ENCODE results near the gene SIM2.

DNA sequence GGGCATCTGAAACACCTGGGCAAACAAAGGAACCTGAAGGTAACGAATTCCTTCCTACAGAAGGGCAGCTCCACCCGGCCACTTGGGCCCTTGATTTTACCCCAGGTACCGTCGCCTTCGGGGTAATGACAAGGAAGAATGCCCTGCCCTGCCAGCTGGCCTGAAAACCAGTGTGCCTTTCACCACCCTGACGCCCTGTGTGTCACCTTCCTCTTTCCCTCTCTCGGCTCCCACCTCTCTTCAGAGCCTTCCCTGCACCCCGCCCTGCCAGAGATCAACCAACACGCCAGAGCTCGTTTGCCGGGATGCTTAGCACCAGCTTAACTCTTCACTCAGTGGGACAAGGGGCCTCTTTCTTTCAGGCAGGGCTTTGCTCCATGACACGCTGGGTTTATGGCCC is 86.0 kb downstream of the SIM2 start:
- TF ChIP-seq CTCF (IDR thresholded peaks at IDR 0.05; ENCODE audit: poor library complexity, severe bottlenecking) (no peak), POLR2AphosphoS5 (IDR thresholded peaks at IDR 0.05) (no peak), SMC3 (conservative IDR thresholded peaks at IDR 0.05; ENCODE audit: poor library complexity) (no peak), EZH2 (IDR thresholded peaks at IDR 0.05; ENCODE audit: borderline replicate concordance, insufficient read depth, low read length, poor library complexity, severe bottlenecking) (no peak), RAD21 (conservative IDR thresholded peaks at IDR 0.05) (no peak), EP300 (conservative IDR thresholded peaks at IDR 0.05; ENCODE audit: poor library complexity, severe bottlenecking) (no peak), REST (IDR thresholded peaks at IDR 0.05; ENCODE audit: borderline replicate concordance) (no peak), MXI1 (conservative IDR thresholded peaks at IDR 0.05; ENCODE audit: poor library complexity, severe bottlenecking) (no peak), TAF1 (IDR thresholded peaks at IDR 0.05; ENCODE audit: low read depth) (no peak)
